Upper lobe of right lung (tissue), 1 donor: Measurements from ENCODE around the gene HSPG2. TPM values are rescaled to one million over a fixed set of nuclear protein-coding genes. Genes with fewer than 3 reads are reported as not detected.

Source experiments
- ATAC-seq: fragments of 200-7000 bp; cut with Tn5 transposase; one replicate; pipeline ENCODE4 v1.9.1; 2020; ENCODE audit warnings: mild to moderate bottlenecking, moderate library complexity
- DNase-seq: peaks from one replicate; pipeline ENCODE4 v3.0.0-alpha.2; 2020
- H3K27ac ChIP-seq: fragments of 200-600 bp; one replicate; pipeline ENCODE4 v1.8.0; 2022
- H3K27me3 ChIP-seq: fragments of 200-600 bp; one replicate; pipeline ENCODE4 v1.8.0; 2022; ENCODE audit warnings: mild to moderate bottlenecking
- H3K36me3 ChIP-seq: fragments of 200-600 bp; one replicate; pipeline ENCODE4 v1.8.0; 2022
- H3K4me1 ChIP-seq: fragments of 200-600 bp; one replicate; pipeline ENCODE4 v1.8.0; 2022
- H3K4me3 ChIP-seq: fragments of 200-600 bp; one replicate; pipeline ENCODE4 v1.8.0; 2022; ENCODE audit warnings: mild to moderate bottlenecking
- H3K9me3 ChIP-seq: fragments of 200-600 bp; one replicate; pipeline ENCODE4 v1.8.0; 2022
- intact Hi-C: fragments of 100-400 bp; cut with DNase I; formaldehyde crosslinking; loops from one replicate; pipeline ENCODE4 v1.11.0; 2022
- total RNA-seq: library from RNA; stranded (reverse); fragmentation: NEBNext Ultra II Directional; extraction: Animal tissue kit (Norgen Biotek cat#: 25700); gene quantifications from one replicate; pipeline ENCODE4 v1.2.1, GENCODE V29; 2021
- TF ChIP-seq, protein P1 (sequence below): fragments of 200-600 bp; IDR thresholded peaks from one replicate; pipeline ENCODE4 v1.8.0; 2022; ENCODE audit warnings: antibody characterized with exemption
- donor health status: DM: no; HTN: yes; CAD: no; lungs with severe emphysema.

The HSPG2 gene
- total RNA-seq, 1 donor from 2014 or later = 393 TPM

DNA sequence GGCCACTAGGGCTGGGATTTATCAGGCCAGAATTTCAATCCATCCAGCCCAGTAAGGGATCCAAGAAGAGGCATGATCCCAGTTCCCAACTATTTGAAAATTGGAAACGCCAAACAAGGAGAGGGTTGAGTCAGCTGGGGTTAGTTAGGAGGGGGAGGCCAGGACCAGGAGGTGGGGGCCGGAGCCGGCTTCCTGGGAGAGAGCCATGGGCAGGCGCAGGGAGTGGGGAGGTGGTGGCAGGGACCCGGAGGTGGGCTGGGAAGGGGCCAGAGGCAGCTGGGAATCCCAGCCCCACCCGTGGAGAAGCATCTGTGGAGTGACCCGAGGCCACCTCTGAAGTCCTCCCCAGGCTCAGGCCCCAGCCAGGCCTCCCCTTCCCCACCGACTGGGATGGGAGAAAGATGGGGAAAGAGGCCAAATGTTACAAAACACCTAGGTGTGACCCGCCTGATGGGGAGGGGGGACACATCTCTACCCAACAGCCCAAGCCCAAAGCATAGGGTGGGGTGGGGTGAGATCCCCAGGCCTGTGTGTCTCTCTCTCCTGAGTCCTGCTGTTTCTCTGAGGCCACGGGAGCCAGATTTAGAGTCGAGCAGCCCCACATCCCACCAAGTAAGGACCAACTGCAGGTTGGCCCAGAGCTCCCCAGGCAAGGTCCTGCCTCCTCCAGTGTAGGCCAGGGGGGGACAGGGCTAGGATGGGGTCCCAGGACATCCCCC is 10.1 kb downstream of the HSPG2 start:
- no peaks in the 10 kb centered on the region for H3K36me3 ChIP-seq
- TF ChIP-seq, protein P1, sequence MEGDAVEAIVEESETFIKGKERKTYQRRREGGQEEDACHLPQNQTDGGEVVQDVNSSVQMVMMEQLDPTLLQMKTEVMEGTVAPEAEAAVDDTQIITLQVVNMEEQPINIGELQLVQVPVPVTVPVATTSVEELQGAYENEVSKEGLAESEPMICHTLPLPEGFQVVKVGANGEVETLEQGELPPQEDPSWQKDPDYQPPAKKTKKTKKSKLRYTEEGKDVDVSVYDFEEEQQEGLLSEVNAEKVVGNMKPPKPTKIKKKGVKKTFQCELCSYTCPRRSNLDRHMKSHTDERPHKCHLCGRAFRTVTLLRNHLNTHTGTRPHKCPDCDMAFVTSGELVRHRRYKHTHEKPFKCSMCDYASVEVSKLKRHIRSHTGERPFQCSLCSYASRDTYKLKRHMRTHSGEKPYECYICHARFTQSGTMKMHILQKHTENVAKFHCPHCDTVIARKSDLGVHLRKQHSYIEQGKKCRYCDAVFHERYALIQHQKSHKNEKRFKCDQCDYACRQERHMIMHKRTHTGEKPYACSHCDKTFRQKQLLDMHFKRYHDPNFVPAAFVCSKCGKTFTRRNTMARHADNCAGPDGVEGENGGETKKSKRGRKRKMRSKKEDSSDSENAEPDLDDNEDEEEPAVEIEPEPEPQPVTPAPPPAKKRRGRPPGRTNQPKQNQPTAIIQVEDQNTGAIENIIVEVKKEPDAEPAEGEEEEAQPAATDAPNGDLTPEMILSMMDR = no peak
- no peaks in the 10 kb centered on the region for H3K9me3 ChIP-seq
- DNase-seq = no peak
- intact Hi-C loops = no loop called here
- peak; percentile 1 for ATAC-seq
- peak overlapping the region; percentile 79 for H3K27ac ChIP-seq
- H3K27me3 ChIP-seq = no peaks in the 10 kb centered on the region
- peaks cover 80% of the 10 kb centered on the region for H3K4me1 ChIP-seq
- H3K4me3 ChIP-seq = no peak overlapping the region

DNA sequence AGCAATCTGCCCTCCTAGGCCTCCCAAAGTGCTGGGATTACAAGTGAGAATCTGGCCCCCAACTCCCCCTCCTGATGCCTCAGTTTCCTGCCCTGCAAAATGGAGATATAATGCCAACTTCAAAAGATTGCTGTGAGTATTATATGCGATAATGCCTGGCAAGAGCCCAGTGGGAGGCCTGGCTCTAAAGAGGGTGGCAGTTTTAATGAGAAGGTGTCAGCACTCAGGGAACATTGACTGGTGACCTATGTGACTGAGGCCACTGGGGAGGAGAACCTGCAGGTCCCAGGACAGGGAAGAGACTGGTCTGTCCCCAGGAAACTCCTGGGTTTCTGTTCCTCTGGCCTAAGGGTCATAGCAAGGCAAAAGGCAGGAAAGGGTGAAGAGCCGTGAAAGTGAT is 11.0 kb downstream of the HSPG2 start:
- intact Hi-C loops = no loop called here
- H3K27ac ChIP-seq = peak overlapping the region; percentile 24
- no peaks in the 10 kb centered on the region for H3K27me3 ChIP-seq
- no peak overlapping the region for H3K4me3 ChIP-seq
- no peaks in the 10 kb centered on the region for H3K9me3 ChIP-seq
- H3K36me3 ChIP-seq = no peaks in the 10 kb centered on the region
- TF ChIP-seq, protein P1 = no peak
- ATAC-seq (no peak), DNase-seq (no peak)
- H3K4me1 ChIP-seq = peaks cover 75% of the 10 kb centered on the region

DNA sequence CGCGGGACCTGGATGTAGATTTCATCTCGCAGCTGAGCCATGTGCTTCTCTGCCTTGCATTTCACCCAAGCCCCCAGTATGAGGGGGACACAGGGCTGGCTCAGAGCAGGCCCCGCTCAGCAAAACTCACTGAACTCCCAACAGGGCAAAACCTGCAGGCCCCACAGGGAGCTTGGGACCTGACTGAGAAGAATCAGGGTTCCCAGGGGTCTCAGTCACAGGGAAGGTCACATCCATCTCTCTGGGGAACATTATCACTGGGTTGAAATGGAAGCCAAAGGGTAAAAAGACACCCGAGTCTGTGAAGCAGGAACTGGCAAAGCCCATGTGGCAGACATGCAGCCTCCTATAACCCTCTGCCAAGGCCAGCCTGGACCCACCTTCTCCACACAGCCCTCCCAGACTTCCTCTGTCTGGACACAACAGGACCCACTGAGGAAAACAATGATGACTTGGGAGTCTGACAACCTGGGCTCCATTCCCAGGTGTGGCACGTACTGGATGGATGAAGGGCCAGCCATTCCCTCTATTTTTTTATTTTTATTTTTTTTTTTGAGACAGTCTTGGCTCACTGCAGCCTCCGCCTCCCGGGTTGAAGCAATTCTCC is 11.7 kb downstream of the HSPG2 start:
- ATAC-seq = no peak
- peaks cover 75% of the 10 kb centered on the region for H3K4me1 ChIP-seq
- peak overlapping the region; percentile 58 for H3K27ac ChIP-seq
- H3K9me3 ChIP-seq = no peaks in the 10 kb centered on the region
- H3K36me3 ChIP-seq = no peaks in the 10 kb centered on the region
- no peaks in the 10 kb centered on the region for H3K27me3 ChIP-seq
- TF ChIP-seq, protein P1 = no peak
- intact Hi-C loops = no loop called here
- H3K4me3 ChIP-seq = no peak overlapping the region
- no peak for DNase-seq

DNA sequence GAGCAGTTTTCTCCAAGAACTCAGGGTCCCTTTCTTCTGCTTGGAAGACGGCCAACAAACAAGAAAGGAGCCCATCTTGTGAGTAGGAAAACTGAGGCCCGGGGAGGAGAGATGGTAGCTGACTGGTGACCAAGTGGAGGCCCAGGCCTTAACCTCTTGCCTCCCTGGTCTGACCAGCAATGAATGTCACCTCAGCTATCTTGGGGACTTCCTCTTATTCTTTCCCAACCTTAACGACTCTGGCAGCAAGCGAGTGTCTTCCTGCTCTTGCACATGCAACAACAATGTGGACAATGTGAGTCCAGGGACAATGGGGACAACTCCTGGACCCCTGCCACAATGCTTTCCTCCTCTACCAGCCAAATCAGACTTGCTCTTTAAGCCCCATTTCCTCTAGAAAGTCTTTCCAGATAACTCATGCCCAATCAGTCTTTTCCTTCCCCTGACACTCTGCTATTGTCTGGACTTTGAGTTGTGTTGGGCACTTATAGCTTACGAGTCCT is 12.6 kb downstream of the HSPG2 start:
- Histone ChIP-seq H3K4me3 (no peak overlapping the region), H3K27me3 (no peaks in the 10 kb centered on the region), H3K36me3 (no peaks in the 10 kb centered on the region), H3K9me3 (no peaks in the 10 kb centered on the region), H3K4me1 (peaks cover 80% of the 10 kb centered on the region), H3K27ac (peak overlapping the region; percentile 58)
- intact Hi-C loops = no loop called here
- no peak for DNase-seq
- ATAC-seq = peak; percentile 28
- TF ChIP-seq, protein P1 = no peak

DNA sequence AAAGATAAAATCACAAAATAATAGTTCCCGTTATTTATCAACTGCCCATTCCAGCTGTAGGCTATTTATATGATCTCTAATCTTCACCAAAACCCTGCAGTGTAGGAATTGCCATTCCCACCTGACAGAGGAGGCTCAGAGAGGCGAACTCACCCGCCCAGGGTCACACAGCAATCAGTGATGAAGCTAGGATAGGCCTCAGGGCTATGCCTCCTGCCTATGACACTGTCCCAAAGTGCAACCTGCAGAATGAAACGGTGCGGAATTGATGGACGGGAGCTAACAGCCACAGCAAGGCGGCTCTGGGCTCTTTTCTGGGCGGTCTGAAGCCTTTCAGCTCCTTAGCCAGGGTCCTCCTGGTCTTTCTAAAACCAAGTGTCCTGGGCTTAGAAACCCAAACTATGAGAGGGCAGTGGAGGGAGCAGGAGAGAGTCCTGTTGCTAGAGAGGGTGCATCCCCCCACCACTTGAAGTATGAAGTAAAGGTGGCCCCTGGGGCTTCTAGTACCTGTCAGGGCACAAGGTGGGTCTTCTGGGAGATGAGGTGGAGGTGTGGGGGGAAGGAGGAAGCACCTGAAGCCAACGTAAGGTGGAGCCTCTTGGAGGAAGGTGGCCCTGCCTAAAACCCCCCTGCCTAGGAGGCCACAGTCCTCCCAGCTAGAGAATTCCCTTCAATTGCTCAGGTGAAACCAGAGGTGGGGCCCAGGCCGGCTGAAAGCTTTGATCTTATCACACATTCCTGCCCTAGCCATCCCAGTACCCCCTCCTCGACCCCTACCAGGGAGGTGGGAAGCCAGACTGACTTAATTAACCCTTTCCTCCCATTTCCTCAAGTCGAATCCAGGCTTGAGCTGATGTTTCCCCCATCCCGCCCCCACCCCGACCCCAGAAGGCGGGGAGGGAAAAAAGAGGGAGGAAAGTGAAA is 14.8 kb downstream of the HSPG2 start:
- no peak for DNase-seq
- TF ChIP-seq, protein P1 = no peak
- Histone ChIP-seq H3K27ac (peak overlapping the region; percentile 47), H3K36me3 (peaks cover 9% of the 10 kb centered on the region), H3K9me3 (no peaks in the 10 kb centered on the region), H3K27me3 (no peaks in the 10 kb centered on the region), H3K4me1 (peaks cover 70% of the 10 kb centered on the region), H3K4me3 (no peak overlapping the region)
- intact Hi-C loops = no loop called here
- ATAC-seq = no peak
